Urothelium cell line (cell line): ENCODE data around the gene PUS7.
A peak's percentile ranks its signal among the peaks of the same experiment; 100 is the strongest.
"Not testable (repeated sequence)": the region's sequence is repeated elsewhere in the genome, so short reads cannot be mapped to it uniquely, and the experiment has no call there.

Experiments
- DNase-seq: peaks from one replicate; pipeline ENCODE4 v3.0.0; 2011; ENCODE audit warnings: low spot score, mixed read lengths
- FAIRE-seq: peaks from 2 replicates; lab custom pipeline; 2011; peaks lifted over from hg19 to GRCh38; lab: Jason Lieb, UNC

The PUS7 gene

GRCh38 chr7:105450177-105450861 is 71.8 kb downstream of the PUS7 start:
- no peak for DNase-seq
- FAIRE-seq: peak; percentile 27

- no peak for FAIRE-seq
These were observed 73.9 kb downstream of the PUS7 start for GRCh38 chr7:105448181-105448580.

GRCh38 chr7:105444342-105444987 is 77.6 kb downstream of the PUS7 start:
- FAIRE-seq (no peak), DNase-seq (no peak)

More at GRCh38 chr7:105448181-105448580, 73.9 kb downstream of the PUS7 start:
- DNase-seq: no peak

GRCh38 chr7:105442214-105442613 is 79.9 kb downstream of the PUS7 start:
- not testable (repeated sequence) for FAIRE-seq

GRCh38 chr7:105439174-105439893 is 82.7 kb downstream of the PUS7 start:
- FAIRE-seq: no peak
- DNase-seq: peak; percentile 67

More at GRCh38 chr7:105442214-105442613, 79.9 kb downstream of the PUS7 start:
- not testable (repeated sequence) for DNase-seq

- DNase-seq (no peak), FAIRE-seq (no peak)
These were observed 83.3 kb downstream of the PUS7 start for GRCh38 chr7:105438847-105439173.

GRCh38 chr7:105438254-105438653 is 83.8 kb downstream of the PUS7 start:
- no peak for DNase-seq
- FAIRE-seq: no peak

- not testable (repeated sequence) for DNase-seq, FAIRE-seq
These were observed 84.7 kb downstream of the PUS7 start for GRCh38 chr7:105437356-105437755.

GRCh38 chr7:105429746-105430612 is 92.1 kb downstream of the PUS7 start:
- peak; percentile 89 for FAIRE-seq
- DNase-seq: peak; percentile 54

- FAIRE-seq (no peak), DNase-seq (no peak)
These were observed 95.4 kb downstream of the PUS7 start for GRCh38 chr7:105426606-105427146.

- DNase-seq (no peak), FAIRE-seq (no peak)
These were observed 98.1 kb downstream of the PUS7 start for GRCh38 chr7:105423987-105424386.

GRCh38 chr7:105413887-105414437 is 108.1 kb downstream of the PUS7 start:
- no peak for FAIRE-seq
- DNase-seq: no peak

GRCh38 chr7:105410774-105411173 is 111.3 kb downstream of the PUS7 start:
- DNase-seq, FAIRE-seq: not testable (repeated sequence)

GRCh38 chr7:105409775-105410174 is 112.3 kb downstream of the PUS7 start:
- not testable (repeated sequence) for DNase-seq, FAIRE-seq

- DNase-seq (no peak), FAIRE-seq (no peak)
These were observed 113.2 kb downstream of the PUS7 start for GRCh38 chr7:105408791-105409410.
